Subcutaneous adipose tissue (tissue), 4 donors: ENCODE data around the gene SYCP2L. TPM values are rescaled to one million over a fixed set of nuclear protein-coding genes. Genes with fewer than 3 reads are reported as not detected.

Experiments
- CTCF ChIP-seq: fragments of 450-650 bp; IDR thresholded peaks from one replicate; pipeline ENCODE4 v1.5.1; 2016; ENCODE audit warnings: low read depth, mild to moderate bottlenecking, control low read depth, antibody characterized with exemption, moderate library complexity
- total RNA-seq, 4 donors: library from RNA; depleted of rRNA; stranded (reverse); fragments of >200 nt; gene quantifications; one replicate each; pipeline ENCODE4 v1.1.0, GENCODE V29; 2016

SYCP2L gene
- total RNA-seq, 4 donors from 2014 or later: 1.0 to 4.6 (median 3.3) TPM

GRCh38 chr6:11012976-11013720 is 126.3 kb downstream of the SYCP2L start:
- no peak for TF ChIP-seq CTCF

GRCh38 chr6:11013721-11014070 is 126.8 kb downstream of the SYCP2L start:
- TF ChIP-seq CTCF: no peak

GRCh38 chr6:11015102-11015501 is 128.2 kb downstream of the SYCP2L start:
- no peak for TF ChIP-seq CTCF

- TF ChIP-seq CTCF: no peak
Measured at GRCh38 chr6:11016452-11016851, 129.6 kb downstream of the SYCP2L start.

- TF ChIP-seq CTCF: no peak
Measured at GRCh38 chr6:11017090-11017489, 130.2 kb downstream of the SYCP2L start.

- TF ChIP-seq CTCF: no peak
Measured at GRCh38 chr6:11018225-11018624, 131.4 kb downstream of the SYCP2L start.

GRCh38 chr6:11021003-11021402 is 134.2 kb downstream of the SYCP2L start:
- TF ChIP-seq CTCF: no peak
